SK-MEL-5 (cell line): ENCODE data around the gene RUNX2. TPM values are rescaled to one million over a fixed set of nuclear protein-coding genes. Genes with fewer than 3 reads are reported as not detected.

Experiments
- DNase-seq: peaks from one replicate; pipeline ENCODE4 v3.0.0-alpha.2; 2016; ENCODE audit warnings: low read depth, low spot score
- in situ Hi-C: cut with HindIII; loops from 2 replicates; pipeline ENCODE4 v1.10.0; 2016; ENCODE audit warnings: low sequenced_read_pairs, high pct_unique_total_duplicates, low pct_unique_long_range_greater_than_20kb
- total RNA-seq: library from RNA; depleted of rRNA; stranded (reverse); fragments of >200 nt; shearing (Covaris generic); gene quantifications from 2 replicates; pipeline ENCODE4 v1.2.3, GENCODE V29; 2014

The RUNX2 gene
- total RNA-seq, 1 experiment from 2014 or later = 0.24 TPM

DNA sequence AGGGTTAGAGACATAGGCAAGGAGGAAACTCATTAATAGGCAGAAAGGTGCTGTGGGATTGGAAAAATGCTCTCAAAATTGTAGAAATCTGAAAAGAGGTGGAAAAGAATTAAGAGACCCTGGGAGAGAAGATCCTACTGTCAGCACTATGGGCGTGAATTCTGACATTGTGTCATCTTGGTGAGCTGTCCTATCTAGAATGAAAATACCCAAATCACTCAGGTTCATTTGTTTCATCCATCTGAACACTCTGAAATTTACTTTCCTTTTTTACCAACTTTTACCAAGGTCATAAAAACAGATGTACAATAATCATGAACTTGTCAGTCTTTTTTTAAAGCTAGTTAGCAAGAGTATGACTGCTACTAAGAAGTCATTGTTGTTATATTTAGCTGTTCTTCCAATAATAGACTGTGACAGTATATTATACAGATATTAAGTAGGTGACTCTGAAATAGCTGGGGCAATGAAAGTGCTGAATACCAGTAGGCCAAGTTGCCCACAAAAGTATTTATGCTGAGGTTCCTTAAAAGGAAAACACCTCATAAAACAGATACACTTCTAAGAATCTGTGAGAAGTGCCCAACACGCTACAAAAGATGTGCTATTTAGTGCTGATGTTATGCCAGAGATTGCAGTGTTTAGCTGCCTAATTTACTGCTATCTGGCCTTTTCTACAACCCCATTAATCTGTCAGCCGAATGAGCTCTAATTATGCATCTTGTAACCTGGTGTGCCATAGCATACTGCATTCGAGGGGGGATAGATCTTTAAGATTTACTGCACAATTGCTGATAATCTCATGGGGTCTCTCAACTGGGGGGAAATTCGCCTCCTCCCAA is 267.1 kb downstream of the RUNX2 start:
- no peak for DNase-seq
- in situ Hi-C loops = no loop called here

- in situ Hi-C loops = no loop called here
- DNase-seq = no peak
Measured at GRCh38 chr6:45597424-45597823, 269.3 kb downstream of the RUNX2 start.

- DNase-seq = no peak
- in situ Hi-C loops = no loop called here
Measured at GRCh38 chr6:45599053-45599452, 270.9 kb downstream of the RUNX2 start.

GRCh38 chr6:45605971-45606370 is 277.8 kb downstream of the RUNX2 start:
- in situ Hi-C loops = no loop called here

DNA sequence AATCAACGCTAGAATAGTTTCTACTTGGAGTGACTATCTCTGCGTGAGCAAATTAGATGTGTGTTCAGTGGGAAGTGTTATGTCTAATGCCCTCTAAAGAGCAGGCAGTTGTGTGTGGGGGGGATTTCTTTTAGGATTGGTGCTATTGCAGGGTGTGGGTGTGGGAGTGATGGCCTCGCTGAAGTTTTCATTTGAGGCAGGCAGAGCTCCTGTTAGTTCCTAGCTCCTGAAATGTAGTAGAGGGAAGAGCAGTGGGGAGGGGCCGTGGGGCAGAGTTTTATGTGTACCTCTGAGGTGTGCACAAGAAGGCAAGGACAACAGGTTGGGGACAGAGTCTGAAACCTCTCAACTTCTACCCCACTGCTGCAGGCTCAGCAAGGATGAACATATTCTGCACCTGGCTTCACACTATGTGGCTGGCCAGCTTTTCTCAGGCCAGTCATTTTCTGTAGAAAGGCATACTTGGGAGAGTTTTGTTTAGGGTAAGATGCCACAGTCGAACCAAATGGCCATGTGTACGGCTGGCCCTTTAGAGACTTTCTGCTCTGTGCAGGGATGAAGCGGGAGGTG is 278.8 kb downstream of the RUNX2 start:
- in situ Hi-C loops = no loop called here
- no peak for DNase-seq

More at GRCh38 chr6:45605971-45606370, 277.8 kb downstream of the RUNX2 start:
- DNase-seq = no peak

DNA sequence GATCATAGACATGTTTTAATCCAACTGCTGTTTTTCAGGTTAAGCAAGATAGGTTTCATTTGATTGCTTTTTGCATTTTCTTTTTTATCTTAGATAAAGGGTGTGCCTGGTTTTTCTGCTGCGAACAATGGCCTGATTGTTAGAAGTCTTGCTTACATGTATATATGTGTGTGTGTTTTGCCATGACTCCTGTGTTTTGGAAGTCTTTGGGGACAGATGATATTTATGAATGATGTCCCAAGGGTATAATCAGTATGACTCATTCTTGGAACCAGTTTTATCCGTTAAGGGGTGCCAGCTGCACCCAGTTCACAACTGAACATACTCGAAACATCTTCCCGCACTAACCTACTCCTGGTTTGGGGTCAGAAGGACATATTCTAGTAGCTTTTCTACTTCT is 279.7 kb downstream of the RUNX2 start:
- in situ Hi-C loops = no loop called here
- no peak for DNase-seq

DNA sequence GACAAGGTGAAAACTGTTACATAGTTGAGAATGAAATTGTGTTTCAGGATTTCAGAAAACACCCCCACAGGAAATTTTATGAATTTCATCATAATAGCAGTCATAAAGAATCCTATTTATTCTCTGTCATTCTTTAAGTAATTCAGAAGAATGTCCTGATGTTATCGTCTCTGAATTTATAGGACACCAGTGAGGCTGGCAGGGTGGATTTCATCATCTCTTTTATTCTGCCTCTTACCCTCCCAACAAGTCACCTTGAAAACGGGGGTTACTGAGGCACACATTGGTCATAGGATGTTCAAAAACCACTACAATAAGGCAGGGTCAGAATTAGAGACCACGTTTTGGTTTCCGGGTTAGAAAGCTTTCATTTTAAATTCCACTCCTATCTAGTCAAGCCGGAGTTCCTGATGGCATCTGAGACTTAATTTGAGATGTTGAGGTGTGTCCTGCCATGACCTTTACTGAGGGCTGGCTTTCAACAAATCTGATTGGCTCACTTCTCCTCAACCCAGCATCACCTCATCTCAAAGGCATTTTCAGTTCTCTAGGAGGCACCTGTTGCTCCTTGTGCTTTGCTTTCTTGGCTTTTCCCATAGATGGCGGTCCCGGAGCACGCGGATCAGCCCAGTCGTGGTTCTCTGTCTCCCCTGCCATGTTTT is 280.3 kb downstream of the RUNX2 start:
- in situ Hi-C loops = no loop called here
- no peak for DNase-seq

DNA sequence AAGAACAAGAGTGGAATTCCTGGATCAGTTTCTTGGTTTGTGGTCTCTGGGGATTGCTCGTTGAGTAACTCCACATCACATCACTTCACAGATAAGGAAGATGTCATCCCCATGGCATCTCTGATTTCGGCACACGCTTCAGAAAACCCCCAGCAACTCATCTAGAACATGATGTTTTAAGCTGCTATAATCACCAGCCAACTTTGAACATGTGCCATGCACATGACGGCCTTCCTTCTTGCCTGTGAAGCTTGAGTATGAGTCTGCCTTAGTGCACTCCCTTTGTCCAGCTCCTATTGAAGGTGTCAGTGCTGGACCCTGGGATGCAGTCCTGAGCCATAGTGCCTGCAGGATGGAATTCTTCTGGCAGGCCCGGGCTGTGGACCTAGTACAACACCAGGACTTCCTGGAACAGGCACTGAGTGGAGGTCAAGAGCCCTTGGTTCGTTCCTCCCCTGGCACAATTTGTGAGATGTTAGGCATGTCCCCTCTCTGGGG is 281.1 kb downstream of the RUNX2 start:
- in situ Hi-C loops = no loop called here
- no peak for DNase-seq

DNA sequence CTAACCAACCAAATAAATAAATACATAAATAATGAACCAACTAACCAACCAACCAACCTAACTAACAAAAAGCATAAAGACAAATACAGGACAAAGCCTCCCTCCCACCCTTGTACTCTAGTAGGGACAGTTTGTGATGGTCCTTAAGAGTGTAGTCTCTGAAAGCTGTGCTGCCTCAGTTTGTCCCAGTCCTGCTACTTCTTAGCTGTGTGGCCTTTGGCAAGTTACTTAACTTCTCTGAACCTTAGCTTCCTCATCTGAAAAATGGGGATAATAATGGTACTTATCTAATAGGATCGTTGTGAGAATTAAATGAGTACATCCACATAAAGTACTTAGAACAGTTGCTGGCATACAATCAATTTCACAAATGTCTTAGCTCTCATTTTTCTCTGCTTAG is 282.2 kb downstream of the RUNX2 start:
- in situ Hi-C loops = no loop called here
- DNase-seq = no peak

DNA sequence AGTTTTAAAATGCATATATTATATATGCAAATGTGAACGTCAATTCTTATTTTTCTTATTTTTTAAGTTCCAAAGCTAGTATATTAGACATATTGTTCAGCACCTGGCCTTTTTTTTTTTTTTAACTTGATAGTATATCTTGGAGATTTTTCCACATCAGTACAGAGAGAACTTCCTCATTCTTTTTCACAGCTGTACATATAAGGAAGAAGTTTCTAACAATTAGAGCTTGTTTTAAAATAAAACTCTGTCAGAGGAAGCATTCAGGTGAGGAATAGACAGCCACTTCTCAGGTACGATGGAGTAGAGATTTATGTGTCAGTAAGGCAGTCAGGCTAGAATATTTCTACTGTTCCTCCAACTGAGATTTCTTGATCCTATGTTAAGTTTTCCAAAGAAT is 282.7 kb downstream of the RUNX2 start:
- no peak for DNase-seq
- in situ Hi-C loops = no loop called here

- in situ Hi-C loops = no loop called here
- DNase-seq = no peak
Measured at GRCh38 chr6:45611491-45611890, 283.4 kb downstream of the RUNX2 start.

- DNase-seq = peak; percentile 16
- in situ Hi-C loops = no loop called here
Measured at GRCh38 chr6:45613656-45614055, 285.5 kb downstream of the RUNX2 start.

GRCh38 chr6:45614488-45615285 is 286.6 kb downstream of the RUNX2 start:
- no peak for DNase-seq
- in situ Hi-C loops = no loop called here

DNA sequence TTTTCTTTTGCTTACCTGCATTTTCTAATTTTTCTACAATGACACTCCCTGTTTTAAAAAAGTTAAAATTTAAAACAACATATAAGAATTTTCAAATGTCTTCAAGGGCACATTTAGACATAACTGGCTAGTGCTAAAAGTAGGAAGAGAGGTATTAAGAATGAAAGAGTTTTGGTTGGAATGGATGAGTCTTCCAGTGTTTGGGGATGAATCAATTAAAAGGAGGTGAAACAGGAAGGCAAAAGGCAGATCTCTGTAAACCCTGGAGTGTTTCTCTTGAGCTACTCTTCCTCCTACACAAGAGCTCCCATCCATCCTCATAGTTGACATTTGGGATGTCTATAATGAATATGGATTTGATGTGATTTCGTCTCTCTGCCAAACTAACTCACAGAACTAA is 288.1 kb downstream of the RUNX2 start:
- in situ Hi-C loops = no loop called here

DNA sequence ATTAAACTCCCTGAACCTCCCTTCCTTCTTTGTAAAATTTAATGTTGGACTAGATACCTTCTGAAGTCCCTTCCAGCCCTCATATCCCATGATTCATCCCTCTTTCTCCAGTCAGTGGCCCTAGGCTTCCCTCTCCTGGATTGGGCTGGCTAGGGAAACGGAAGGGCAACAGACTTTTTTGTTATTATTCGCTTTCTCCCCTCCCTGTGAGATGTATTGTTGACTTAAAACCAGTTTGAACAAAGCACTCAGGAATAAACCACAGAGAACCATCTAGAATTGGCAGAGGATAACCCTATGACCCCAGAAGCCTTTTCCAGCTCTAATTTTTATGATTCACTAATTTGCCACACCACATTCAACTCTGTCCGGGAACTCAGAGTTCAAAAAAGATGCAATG is 289.3 kb downstream of the RUNX2 start:
- in situ Hi-C loops = no loop called here
- DNase-seq = no peak

More for the DNA sequence above, 288.1 kb downstream of the RUNX2 start:
- DNase-seq = no peak

DNA sequence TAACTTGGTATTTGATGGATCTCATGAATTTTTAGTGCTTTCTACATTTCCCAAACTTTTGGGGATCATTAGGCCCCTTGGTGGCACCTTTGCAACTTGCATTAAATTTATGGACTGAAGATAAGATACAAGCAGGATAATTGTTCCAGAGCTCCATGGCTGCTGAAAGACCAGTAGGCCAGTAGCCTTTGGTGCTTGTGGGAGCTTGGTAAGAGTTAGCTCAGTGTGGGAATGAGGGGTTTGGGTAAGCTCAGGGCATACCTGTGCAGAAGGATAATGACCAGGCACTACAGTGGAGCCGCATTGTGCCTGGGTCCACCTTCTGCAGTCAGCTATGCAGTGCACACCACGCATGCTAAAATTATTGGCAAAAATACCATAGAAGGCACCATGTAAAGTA is 290.1 kb downstream of the RUNX2 start:
- in situ Hi-C loops = no loop called here
- no peak for DNase-seq

DNA sequence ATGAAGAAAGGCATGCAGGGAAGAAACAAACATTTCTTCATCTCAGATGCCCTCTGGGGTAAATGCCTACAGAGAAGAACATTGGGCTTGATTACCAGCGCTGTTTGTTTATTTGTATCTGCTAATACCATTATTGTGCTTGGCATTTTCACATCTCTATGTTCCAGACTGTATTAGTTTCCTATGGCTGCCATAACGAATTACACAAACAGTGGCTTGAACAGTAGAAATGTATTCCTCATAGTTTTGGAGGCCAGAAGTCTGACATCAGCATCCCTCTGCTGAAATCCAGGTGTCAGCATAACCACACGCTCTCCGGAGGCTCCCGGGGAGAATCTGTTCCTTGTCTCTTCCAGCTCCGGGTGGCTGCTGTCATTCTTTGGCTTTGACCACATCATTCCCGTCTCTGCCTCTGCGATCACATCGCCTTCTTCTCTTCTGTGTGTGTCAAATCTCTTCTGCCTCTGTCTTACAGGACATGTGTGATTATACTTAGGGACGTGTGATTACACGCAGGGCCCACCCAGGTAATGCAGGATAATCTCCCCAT is 291.2 kb downstream of the RUNX2 start:
- no peak for DNase-seq
- in situ Hi-C loops = no loop called here
